Measurements from ENCODE around the gene A1BG. TPM values are rescaled to one million over a fixed set of nuclear protein-coding genes. Genes with fewer than 3 reads are reported as not detected.

A1BG gene
- total RNA-seq (100 to 1,000 TPM; 521 to 838 TPM), polyA plus RNA-seq (1,000 to 10,000 TPM; 1,221 to 2,157 TPM)

- Histone ChIP-seq H3K9ac (ENCODE audit: low read depth in 1 of 2, low read length in 2 of 2) (peak within 1 kb of the TSS; percentile 28 to 69), H3K4me1 (ENCODE audit: control insufficient read depth in 4 of 4, insufficient read depth in 4 of 4, low read length in 3 of 4) (peaks cover 23 to 83% (median 65%) of the 10 kb centered on the region in 4 donors), H3K36me3 (ENCODE audit: control insufficient read depth in 4 of 4, insufficient read depth in 3 of 4, low read depth in 1 of 4, low read length in 3 of 4) (no peaks in the 10 kb centered on the region), H3K27me3 (ENCODE audit: control insufficient read depth in 4 of 4, insufficient read depth in 4 of 4, low read length in 3 of 4) (no peaks in the 10 kb centered on the region), H3K4me3 (ENCODE audit: low read depth in 1 of 3, low read length in 3 of 3) (peak within 1 kb of the TSS; percentile 65 to 96 (median 81)), H3K9me3 (ENCODE audit: control insufficient read depth in 4 of 4, low read length in 3 of 4) (no peaks in the 10 kb centered on the region), H3K27ac (ENCODE audit: low read depth in 1 of 2, low read length in 2 of 2) (peak within 1 kb of the TSS; percentile 42 to 47)
- WGBS, result 29% methylated on average over 26 of the region's 26 CpGs
- TF ChIP-seq GABPA (IDR thresholded peaks at IDR 0.05 in 1 of 2, conservative IDR thresholded peaks at IDR 0.05 in 1 of 2), result peak in 1 of 2 donors; percentile 68
- peak; percentile 52 for TF ChIP-seq MAX (IDR thresholded peaks at IDR 0.05)
- peak; percentile 95 to 98 for TF ChIP-seq RXRA (IDR thresholded peaks at IDR 0.05)
- TF ChIP-seq ATF3 (IDR thresholded peaks at IDR 0.05), result no peak
- peak; percentile 74 for TF ChIP-seq TAF1 (conservative IDR thresholded peaks at IDR 0.05)
- TF ChIP-seq NR2F2 (IDR thresholded peaks at IDR 0.05), result peak; percentile 88
- TF ChIP-seq RAD21 (IDR thresholded peaks at IDR 0.05), result peak in 1 of 2 donors; percentile 43
- peak; percentile 64 for TF ChIP-seq YY1 (IDR thresholded peaks at IDR 0.05)
- TF ChIP-seq FOXA1 (IDR thresholded peaks at IDR 0.05), result no peak
- no peak for TF ChIP-seq CTCF (IDR thresholded peaks at IDR 0.05; ENCODE audit: low read depth, low read length, missing input control)
- no peak for TF ChIP-seq FOXA2 (IDR thresholded peaks at IDR 0.05)
- peak; percentile 91 to 98 for TF ChIP-seq HNF4A (conservative IDR thresholded peaks at IDR 0.05)
- TF ChIP-seq ZBTB33 (IDR thresholded peaks at IDR 0.05), result no peak
- peak; percentile 91 for TF ChIP-seq HNF4G (IDR thresholded peaks at IDR 0.05)
- TF ChIP-seq SP1 (IDR thresholded peaks at IDR 0.05), result peak; percentile 76
- TF ChIP-seq EGR1 (IDR thresholded peaks at IDR 0.05; ENCODE audit: low read depth in 2 of 2), result peak; percentile 48 to 68
- no peak for TF ChIP-seq JUND (IDR thresholded peaks at IDR 0.05)
- TF ChIP-seq REST (IDR thresholded peaks at IDR 0.05), result peak; percentile 55
- peak; percentile 71 for DNase-seq (ENCODE audit: low spot score)
Observed at GRCh38 chr19:58352760-58353671, at the start of gene A1BG. Gene A1BG, minus strand, starts transcription at chr19:58353492. Its CDS starts 55 bp downstream, at chr19:58353437.

Data from liver (tissue), 9 donors.